Activated CD8-positive, alpha-beta T cell treated with anti-CD3 and anti-CD28 coated beads, Interleukin-2, amount 10 ng/mL, durations not matched to agents 7 days and 5 days (primary cell): ENCODE results near the gene HIF1AN. TPM values are rescaled to one million over a fixed set of nuclear protein-coding genes. Genes with fewer than 3 reads are reported as not detected.

Experiments used
- ATAC-seq: fragments of 150-1000 bp; cut with Tn5 transposase; one replicate; pipeline ENCODE4 v1.10.0; 2021; ENCODE audit warnings: moderate library complexity
- CTCF ChIA-PET: fragments of 350-600 bp; sonication (Branson Sonifier 250); formaldehyde crosslinking; loops from one replicate; lab custom pipeline; 2021; ENCODE audit warnings: antibody characterized with exemption; lab: Charles Lee
- POLR2A ChIA-PET: fragments of 350-600 bp; sonication (Branson Sonifier 250); formaldehyde crosslinking; loops from one replicate; lab custom pipeline; 2021; ENCODE audit warnings: antibody characterized with exemption; lab: Charles Lee
- DNase-seq: peaks from one replicate; pipeline ENCODE4 v3.0.0-alpha.2; 2020
- H3K27ac Mint-ChIP-seq: one replicate; pipeline ENCODE4 v1.8.0; 2021; ENCODE audit warnings: mild to moderate bottlenecking, mixed read lengths
- H3K27me3 Mint-ChIP-seq: one replicate; pipeline ENCODE4 v1.8.0; 2021; ENCODE audit warnings: low read depth, mixed read lengths
- H3K36me3 Mint-ChIP-seq: one replicate; pipeline ENCODE4 v1.8.0; 2021; ENCODE audit warnings: low read depth, mixed read lengths
- H3K4me1 Mint-ChIP-seq: one replicate; pipeline ENCODE4 v1.8.0; 2021; ENCODE audit warnings: low read depth, mixed read lengths
- H3K4me3 Mint-ChIP-seq: one replicate; pipeline ENCODE4 v1.8.0; 2021; ENCODE audit warnings: mild to moderate bottlenecking, mixed read lengths
- H3K9me3 Mint-ChIP-seq: one replicate; pipeline ENCODE4 v1.8.0; 2022; ENCODE audit warnings: mixed read lengths; ENCODE audit not compliant: insufficient read depth
- total RNA-seq, 2 experiments: library from RNA; stranded (reverse); gene quantifications; one replicate each; pipeline ENCODE4 v1.2.3, GENCODE V29; 2021

The HIF1AN gene
- total RNA-seq, 2 experiments from 2014 or later, result 46.5 to 48.1 TPM

- ChIA-PET CTCF (interaction anchor here (2.9 kb wide), 1 partner anchor 50 kb away, joined by 10 read pairs; no protein-coding TSS in a partner anchor), POLR2A (no interaction called here)
- Mint-ChIP-seq H3K27me3 (no peaks in the 10 kb centered on the region), H3K9me3 (no peaks in the 10 kb centered on the region), H3K36me3 (peaks cover 22% of the 10 kb centered on the region), H3K4me3 (no peak overlapping the region), H3K27ac (no peak overlapping the region), H3K4me1 (peaks cover 35% of the 10 kb centered on the region)
- DNase-seq (no peak), ATAC-seq (no peak)
Observed at GRCh38 chr10:100531761-100532160, 4.0 kb upstream of the HIF1AN start.

- ATAC-seq (no peak), DNase-seq (no peak)
- Mint-ChIP-seq H3K4me3 (no peak overlapping the region), H3K27ac (peak overlapping the region; percentile 20), H3K36me3 (peaks cover 28% of the 10 kb centered on the region), H3K27me3 (no peaks in the 10 kb centered on the region), H3K9me3 (no peaks in the 10 kb centered on the region), H3K4me1 (peaks cover 20% of the 10 kb centered on the region)
- POLR2A ChIA-PET, result interaction anchor here (0.5 to 4.0 kb wide), 5 partner anchors 24 to 1159 kb away, joined by 3 to 41 read pairs (median 3); no protein-coding TSS in a partner anchor
- CTCF ChIA-PET, result interaction anchor here (0.8 to 5.5 kb wide), 15 partner anchors 8 to 482 kb away, joined by 3 to 55 read pairs (median 7); no protein-coding TSS in a partner anchor
Observed at GRCh38 chr10:100534726-100535125, 1.0 kb upstream of the HIF1AN start.

GRCh38 chr10:100535338-100535714 is 417 bp upstream of the HIF1AN start:
- CTCF ChIA-PET, result interaction anchor here (0.8 to 5.5 kb wide), 16 partner anchors 8 to 191 kb away, joined by 3 to 55 read pairs (median 7); partner anchors contain the start of gene SCD
- Mint-ChIP-seq H3K9me3 (no peaks in the 10 kb centered on the region), H3K36me3 (peaks cover 29% of the 10 kb centered on the region), H3K4me3 (no peak overlapping the region), H3K4me1 (peaks cover 14% of the 10 kb centered on the region), H3K27me3 (no peaks in the 10 kb centered on the region), H3K27ac (no peak overlapping the region)
- POLR2A ChIA-PET, result interaction anchor here (0.6 to 4.0 kb wide), 15 partner anchors 9 to 1859 kb away, joined by 3 to 41 read pairs (median 4); no protein-coding TSS in a partner anchor
- DNase-seq, result no peak
- ATAC-seq, result peak; percentile 17

GRCh38 chr10:100537475-100537874 is 1.7 kb downstream of the HIF1AN start:
- ChIA-PET POLR2A (interaction anchor here (0.6 kb wide), 1 partner anchor 44 kb away, joined by 5 read pairs; no protein-coding TSS in a partner anchor), CTCF (interaction anchor here (0.8 to 5.5 kb wide), 4 partner anchors 12 to 27 kb away, joined by 3 to 55 read pairs (median 18); no protein-coding TSS in a partner anchor)
- no peak for DNase-seq
- Mint-ChIP-seq H3K27me3 (no peaks in the 10 kb centered on the region), H3K36me3 (peaks cover 44% of the 10 kb centered on the region), H3K27ac (peak overlapping the region; percentile 12), H3K4me3 (no peak overlapping the region), H3K4me1 (peaks cover 6% of the 10 kb centered on the region), H3K9me3 (no peaks in the 10 kb centered on the region)
- no peak for ATAC-seq

- Mint-ChIP-seq H3K4me1 (peaks cover 9% of the 10 kb centered on the region), H3K9me3 (no peaks in the 10 kb centered on the region), H3K27ac (no peak overlapping the region), H3K27me3 (no peaks in the 10 kb centered on the region), H3K36me3 (peaks cover 67% of the 10 kb centered on the region), H3K4me3 (no peak overlapping the region)
- no peak for DNase-seq
- no peak for ATAC-seq
- ChIA-PET POLR2A (no interaction called here), CTCF (interaction anchor here (0.8 to 1.6 kb wide), 5 partner anchors 10 to 198 kb away, joined by 3 to 4 read pairs (median 3); no protein-coding TSS in a partner anchor)
Observed at GRCh38 chr10:100544950-100545349, 9.2 kb downstream of the HIF1AN start.

- Mint-ChIP-seq H3K4me3 (no peak overlapping the region), H3K4me1 (peaks cover 20% of the 10 kb centered on the region), H3K27me3 (no peaks in the 10 kb centered on the region), H3K36me3 (peaks cover 40% of the 10 kb centered on the region), H3K9me3 (no peaks in the 10 kb centered on the region), H3K27ac (peak overlapping the region; percentile 9)
- ChIA-PET POLR2A (no interaction called here), CTCF (interaction anchor here (1.2 to 3.9 kb wide), 3 partner anchors 10 to 15 kb away, joined by 4 to 14 read pairs (median 13); partner anchors contain the start of gene HIF1AN)
- no peak for ATAC-seq
- DNase-seq, result no peak
Observed at GRCh38 chr10:100551196-100551595, 15.5 kb downstream of the HIF1AN start.

GRCh38 chr10:100551738-100552137 is 16.0 kb downstream of the HIF1AN start:
- DNase-seq (no peak), ATAC-seq (no peak)
- Mint-ChIP-seq H3K4me3 (no peak overlapping the region), H3K27me3 (no peaks in the 10 kb centered on the region), H3K9me3 (no peaks in the 10 kb centered on the region), H3K4me1 (peaks cover 20% of the 10 kb centered on the region), H3K36me3 (peaks cover 38% of the 10 kb centered on the region), H3K27ac (no peak overlapping the region)
- ChIA-PET POLR2A (interaction anchor here (0.6 kb wide), 1 partner anchor 211 kb away, joined by 3 read pairs; no protein-coding TSS in a partner anchor), CTCF (interaction anchor here (1.2 to 2.8 kb wide), 2 partner anchors 10 to 12 kb away, joined by 4 to 14 read pairs; no protein-coding TSS in a partner anchor)

GRCh38 chr10:100553929-100554328 is 18.2 kb downstream of the HIF1AN start:
- Mint-ChIP-seq H3K36me3 (peaks cover 22% of the 10 kb centered on the region), H3K27me3 (no peaks in the 10 kb centered on the region), H3K4me3 (no peak overlapping the region), H3K27ac (no peak overlapping the region), H3K4me1 (peaks cover 21% of the 10 kb centered on the region), H3K9me3 (no peaks in the 10 kb centered on the region)
- ChIA-PET CTCF (no interaction called here), POLR2A (no interaction called here)
- no peak for DNase-seq
- no peak for ATAC-seq

- H3K4me1 Mint-ChIP-seq, result peaks cover 21% of the 10 kb centered on the region
- no peak for DNase-seq
- ATAC-seq, result no peak
- H3K36me3 Mint-ChIP-seq, result peaks cover 18% of the 10 kb centered on the region
- ChIA-PET CTCF (no interaction called here), POLR2A (interaction anchor here (0.8 kb wide), 1 partner anchor 189 kb away, joined by 3 read pairs; no protein-coding TSS in a partner anchor)
- no peak overlapping the region for H3K4me3 Mint-ChIP-seq
- H3K27me3 Mint-ChIP-seq, result no peaks in the 10 kb centered on the region
- H3K27ac Mint-ChIP-seq, result no peak overlapping the region
- H3K9me3 Mint-ChIP-seq, result no peaks in the 10 kb centered on the region
Observed at GRCh38 chr10:100554902-100555301, 19.2 kb downstream of the HIF1AN start.

GRCh38 chr10:100560248-100560647 is 24.5 kb downstream of the HIF1AN start:
- ChIA-PET CTCF (interaction anchor here (1.0 to 4.5 kb wide), 7 partner anchors 9 to 318 kb away, joined by 3 to 38 read pairs (median 3); no protein-coding TSS in a partner anchor), POLR2A (interaction anchor here (0.7 kb wide), 1 partner anchor 10 kb away, joined by 3 read pairs; no protein-coding TSS in a partner anchor)
- H3K4me1 Mint-ChIP-seq, result peaks cover 27% of the 10 kb centered on the region
- H3K36me3 Mint-ChIP-seq, result peaks cover 16% of the 10 kb centered on the region
- no peak overlapping the region for H3K4me3 Mint-ChIP-seq
- H3K27me3 Mint-ChIP-seq, result peaks cover 24% of the 10 kb centered on the region
- ATAC-seq (no peak), DNase-seq (no peak)
- H3K9me3 Mint-ChIP-seq, result no peaks in the 10 kb centered on the region
- H3K27ac Mint-ChIP-seq, result no peak overlapping the region

- DNase-seq, result no peak
- no peak overlapping the region for H3K4me3 Mint-ChIP-seq
- ATAC-seq, result no peak
- no peak overlapping the region for H3K27ac Mint-ChIP-seq
- H3K27me3 Mint-ChIP-seq, result peaks cover 27% of the 10 kb centered on the region
- H3K9me3 Mint-ChIP-seq, result no peaks in the 10 kb centered on the region
- H3K4me1 Mint-ChIP-seq, result peaks cover 29% of the 10 kb centered on the region
- peaks cover 12% of the 10 kb centered on the region for H3K36me3 Mint-ChIP-seq
- ChIA-PET POLR2A (interaction anchor here (0.7 kb wide), 1 partner anchor 9 kb away, joined by 3 read pairs; no protein-coding TSS in a partner anchor), CTCF (interaction anchor here (1.0 to 4.5 kb wide), 10 partner anchors 9 to 327 kb away, joined by 3 to 38 read pairs (median 3); partner anchors contain the start of gene HIF1AN)
Observed at GRCh38 chr10:100561005-100561404, 25.3 kb downstream of the HIF1AN start.
